SK-N-SH treated with all-trans-retinoic acid at 6 μM for 48 hours (cell line): ENCODE results near the gene PRR30.

Experiments
- ATAC-seq: fragments of 200-7000 bp; cut with Tn5 transposase; 3 replicates; pipeline ENCODE4 v1.9.1; 2020; ENCODE audit warnings: mild to moderate bottlenecking, moderate library complexity
- ARNTL ChIP-seq: fragments of 450-650 bp; formaldehyde crosslinking; IDR thresholded peaks from 2 replicates; pipeline ENCODE4 v1.5.0; 2020; ENCODE audit warnings: low read depth, mild to moderate bottlenecking, moderate library complexity, borderline replicate concordance
- BACH2 ChIP-seq: fragments of 250-450 bp; sonication (Bioruptor Pico); IDR thresholded peaks from 2 replicates; pipeline ENCODE4 v1.9.0; 2021; ENCODE audit warnings: mild to moderate bottlenecking, borderline replicate concordance
- CREB5 ChIP-seq: fragments of 250-450 bp; sonication (Bioruptor Pico); IDR thresholded peaks from 2 replicates; pipeline ENCODE4 v1.5.1; 2020; ENCODE audit warnings: low read depth, mild to moderate bottlenecking, moderate library complexity
- CSDC2 ChIP-seq: fragments of 250-450 bp; sonication (Bioruptor Pico); IDR thresholded peaks from 2 replicates; pipeline ENCODE4 v1.5.0; 2020; ENCODE audit warnings: mild to moderate bottlenecking, moderate library complexity
- CSRNP3 ChIP-seq: fragments of 250-450 bp; sonication (Bioruptor Pico); IDR thresholded peaks from 2 replicates; pipeline ENCODE4 v1.5.1; 2021; ENCODE audit warnings: mild to moderate bottlenecking, moderate library complexity
- GLIS3 ChIP-seq: fragments of 250-450 bp; sonication (Bioruptor Pico); IDR thresholded peaks from 2 replicates; pipeline ENCODE4 v1.5.0; 2020; ENCODE audit warnings: mild to moderate bottlenecking, moderate library complexity
- ISL1 ChIP-seq: fragments of 250-450 bp; sonication (Bioruptor Pico); IDR thresholded peaks from 2 replicates; pipeline ENCODE4 v2.1.2; 2022; ENCODE audit warnings: mild to moderate bottlenecking, moderate library complexity
- OSR1 ChIP-seq: fragments of 250-450 bp; sonication (Bioruptor Pico); IDR thresholded peaks from 2 replicates; pipeline ENCODE4 v1.8.0; 2022; ENCODE audit warnings: moderate library complexity, mild to moderate bottlenecking, inconsistent platforms
- POU6F1 ChIP-seq: fragments of 250-450 bp; sonication (Bioruptor Pico); IDR thresholded peaks from 2 replicates; pipeline ENCODE4 v1.8.0; 2021; ENCODE audit warnings: low read depth, mild to moderate bottlenecking, moderate library complexity, borderline replicate concordance
- PPARA ChIP-seq: fragments of 250-450 bp; sonication (Bioruptor Pico); IDR thresholded peaks from 2 replicates; pipeline ENCODE4 v1.5.0; 2020; ENCODE audit warnings: mild to moderate bottlenecking, borderline replicate concordance
- RARB ChIP-seq: fragments of 250-450 bp; sonication (Bioruptor Pico); IDR thresholded peaks from 2 replicates; pipeline ENCODE4 v1.8.0; 2021; ENCODE audit warnings: mild to moderate bottlenecking, moderate library complexity
- SNAI2 ChIP-seq: fragments of 250-450 bp; sonication (Bioruptor Pico); IDR thresholded peaks from 2 replicates; pipeline ENCODE4 v1.5.0; 2020; ENCODE audit warnings: mild to moderate bottlenecking, moderate library complexity
- TCF4 ChIP-seq: fragments of 250-450 bp; sonication (Bioruptor Pico); IDR thresholded peaks from 2 replicates; pipeline ENCODE4 v1.8.0; 2021; ENCODE audit warnings: mild to moderate bottlenecking, moderate library complexity, borderline replicate concordance
- TOX ChIP-seq: fragments of 250-450 bp; sonication (Bioruptor Pico); IDR thresholded peaks from 2 replicates; pipeline ENCODE4 v1.8.0; 2021; ENCODE audit warnings: mild to moderate bottlenecking, moderate library complexity, borderline replicate concordance
- TSHZ2 ChIP-seq: fragments of 250-450 bp; sonication (Bioruptor Pico); IDR thresholded peaks from 2 replicates; pipeline ENCODE4 v1.5.0; 2020; ENCODE audit warnings: mild to moderate bottlenecking, moderate library complexity
- ZC3H10 ChIP-seq: fragments of 250-450 bp; sonication (Bioruptor Pico); IDR thresholded peaks from 2 replicates; pipeline ENCODE4 v1.5.1; 2021; ENCODE audit warnings: mild to moderate bottlenecking, moderate library complexity
- ZNF565 ChIP-seq: fragments of 450-650 bp; formaldehyde crosslinking; conservative IDR thresholded peaks from 2 replicates; pipeline ENCODE4 v1.5.0; 2020; ENCODE audit warnings: low read depth, mild to moderate bottlenecking, moderate library complexity
- ZNF70 ChIP-seq: fragments of 450-650 bp; formaldehyde crosslinking; IDR thresholded peaks from 2 replicates; pipeline ENCODE4 v1.5.0; 2020; ENCODE audit warnings: mild to moderate bottlenecking, moderate library complexity
- ZNF8 ChIP-seq: fragments of 450-650 bp; formaldehyde crosslinking; IDR thresholded peaks from 2 replicates; pipeline ENCODE4 v1.5.0; 2020; ENCODE audit warnings: mild to moderate bottlenecking, moderate library complexity

The PRR30 gene

GRCh38 chr2:27171351-27171848, 32.2 kb upstream of the PRR30 start:
- ATAC-seq = no peak

GRCh38 chr2:27170581-27171337, 31.5 kb upstream of the PRR30 start:
- TF ChIP-seq CSRNP3 (CRISPR knock-in tag) (no peak), ISL1 (CRISPR knock-in tag) (no peak)
- no peak; the same call in 2 of the 3 replicates for ATAC-seq

More at GRCh38 chr2:27171351-27171848, 32.2 kb upstream of the PRR30 start:
- TF ChIP-seq CREB5 (CRISPR knock-in tag) (no peak), GLIS3 (CRISPR knock-in tag) (no peak), ZNF565 (no peak), TSHZ2 (CRISPR knock-in tag) (no peak), TCF4 (no peak), PPARA (CRISPR knock-in tag) (no peak), CSRNP3 (CRISPR knock-in tag) (no peak), SNAI2 (CRISPR knock-in tag) (no peak), ZC3H10 (CRISPR knock-in tag) (no peak), BACH2 (CRISPR knock-in tag) (no peak), RARB (no peak), ZNF8 (no peak), TOX (CRISPR knock-in tag) (no peak), ARNTL (CRISPR knock-in tag) (no peak)
- TF ChIP-seq, all 23 proteins: peak for 0

GRCh38 chr2:27164960-27165763, 26.0 kb upstream of the PRR30 start:
- no peak for ATAC-seq
- TF ChIP-seq CSDC2 (no peak), BACH2 (CRISPR knock-in tag) (no peak), OSR1 (no peak), SNAI2 (CRISPR knock-in tag) (no peak), TSHZ2 (CRISPR knock-in tag) (no peak), ZNF8 (no peak), ZC3H10 (CRISPR knock-in tag) (no peak), POU6F1 (no peak), CSRNP3 (CRISPR knock-in tag) (no peak), PPARA (CRISPR knock-in tag) (no peak), TOX (CRISPR knock-in tag) (no peak), ZNF70 (CRISPR knock-in tag) (no peak), ARNTL (CRISPR knock-in tag) (no peak), TCF4 (no peak), ISL1 (CRISPR knock-in tag) (no peak), RARB (no peak)
